ENCODE results near the gene DPYSL4. TPM values are rescaled to one million over a fixed set of nuclear protein-coding genes. Genes with fewer than 3 reads are reported as not detected.

The DPYSL4 gene
- total and polyA plus RNA-seq, 3 experiments from 2014 or later = 3.2 to 3.3 TPM; not detected in 1

DNA sequence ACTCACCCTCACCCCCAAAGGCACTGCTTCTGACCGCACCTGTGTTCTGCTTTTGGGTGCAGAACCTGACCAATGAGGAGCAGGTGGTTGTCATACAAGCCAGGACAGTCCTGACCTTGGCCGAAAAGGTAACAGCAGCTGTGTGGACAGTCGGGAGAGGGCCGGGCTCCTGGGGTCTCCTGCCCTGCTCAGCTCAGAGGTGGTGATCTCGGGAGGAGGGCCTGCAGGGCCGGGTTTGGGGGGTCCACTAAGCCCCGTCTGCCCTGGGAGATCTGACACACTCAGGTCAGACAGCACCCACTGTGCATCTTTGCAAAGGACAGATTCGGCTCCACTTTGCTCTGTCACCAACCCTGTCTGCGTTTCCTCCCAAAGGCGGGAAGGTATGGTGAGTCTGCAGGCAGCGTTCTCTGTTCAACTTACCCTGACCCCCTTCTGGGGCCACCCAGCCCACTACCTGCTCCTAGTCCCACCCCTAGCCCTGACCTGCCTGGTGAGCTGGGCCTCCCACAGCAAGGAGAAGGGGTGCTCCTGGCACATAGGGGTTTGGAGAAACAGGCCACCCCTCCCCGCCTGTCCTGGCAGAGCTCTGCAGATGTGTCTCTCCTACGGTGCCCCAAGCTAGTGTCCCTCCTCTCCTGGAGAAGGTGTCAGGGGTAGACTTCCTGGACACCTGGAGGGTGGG lies 33.7 kb upstream of the DPYSL4 start:
- no peaks in the 10 kb centered on the region for H3K9me3 Mint-ChIP-seq
- CTCF ChIA-PET = interaction anchor here (1.4 kb wide), 1 partner anchor 10 kb away, joined by 3 read pairs; no protein-coding TSS in a partner anchor
- Histone ChIP-seq H3K9me3 (ENCODE audit: low read length) (no peaks in the 10 kb centered on the region), H3K27me3 (ENCODE audit: insufficient read depth, low read length, poor library complexity, severe bottlenecking) (no peaks in the 10 kb centered on the region), H3K4me3 (ENCODE audit: low read length) (no peak overlapping the region), H3K4me1 (ENCODE audit: insufficient read depth, low read length) (peaks cover under 1% of the 10 kb centered on the region), H3K27ac (ENCODE audit: low read depth, low read length) (no peak overlapping the region), H3K36me3 (ENCODE audit: insufficient read depth, low read length) (no peaks in the 10 kb centered on the region)
- H3K36me3 Mint-ChIP-seq = no peaks in the 10 kb centered on the region
- H3K27me3 Mint-ChIP-seq = no peaks in the 10 kb centered on the region
- no peak overlapping the region for H3K27ac Mint-ChIP-seq
- peaks cover 3 to 6% (median 6%) of the 10 kb centered on the region in 3 donors for H3K4me1 Mint-ChIP-seq
- POLR2A ChIA-PET = no interaction called here
- H3K4me3 Mint-ChIP-seq = no peak overlapping the region
- no peak for DNase-seq

DNA sequence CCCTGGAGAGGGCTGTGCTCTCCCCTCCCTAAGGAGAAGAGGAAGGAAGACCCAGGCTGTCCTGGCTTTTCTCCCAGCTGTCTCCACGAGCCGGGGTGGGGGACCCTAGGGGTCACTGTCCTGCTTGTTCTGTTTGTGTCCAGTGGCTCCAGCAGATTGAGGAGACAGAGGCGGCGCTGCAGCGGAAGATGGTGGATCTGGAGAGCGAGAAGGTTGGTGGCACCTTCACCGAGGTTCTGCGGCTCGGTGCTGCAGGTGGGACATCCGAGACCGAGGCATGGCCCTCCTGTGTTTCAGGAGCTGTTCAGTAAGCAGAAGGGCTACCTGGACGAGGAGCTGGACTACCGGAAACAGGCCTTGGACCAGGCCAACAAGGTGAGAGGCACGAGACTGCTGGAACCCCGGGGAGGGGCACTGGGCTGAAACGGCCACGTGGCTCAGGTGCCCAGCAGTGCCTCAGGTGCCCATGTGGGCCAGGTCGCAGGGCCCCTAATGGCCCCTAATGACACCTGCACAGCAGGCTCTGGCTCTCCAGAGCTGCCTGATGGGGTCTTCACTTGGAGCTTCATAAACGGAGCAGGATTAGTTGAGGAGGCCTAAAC lies 33.0 kb upstream of the DPYSL4 start:
- no peaks in the 10 kb centered on the region for H3K36me3 Mint-ChIP-seq
- no peaks in the 10 kb centered on the region for H3K27me3 ChIP-seq (ENCODE audit: insufficient read depth, low read length, poor library complexity, severe bottlenecking)
- no peaks in the 10 kb centered on the region for H3K9me3 ChIP-seq (ENCODE audit: low read length)
- no peak overlapping the region for H3K4me3 Mint-ChIP-seq
- H3K27ac ChIP-seq (ENCODE audit: low read depth, low read length) = no peak overlapping the region
- DNase-seq = no peak
- H3K27ac Mint-ChIP-seq = no peak overlapping the region
- no peaks in the 10 kb centered on the region for H3K36me3 ChIP-seq (ENCODE audit: insufficient read depth, low read length)
- peaks cover 0 to 4% (median 3%) of the 10 kb centered on the region in 5 donors for H3K9me3 Mint-ChIP-seq
- ChIA-PET CTCF (interaction anchor here (1.4 kb wide), 1 partner anchor 11 kb away, joined by 3 read pairs; no protein-coding TSS in a partner anchor), POLR2A (no interaction called here)
- H3K4me3 ChIP-seq (ENCODE audit: low read length) = no peak overlapping the region
- no peaks in the 10 kb centered on the region for H3K27me3 Mint-ChIP-seq
- peaks cover 7 to 10% (median 10%) of the 10 kb centered on the region in 3 donors for H3K4me1 Mint-ChIP-seq
- peaks cover 5% of the 10 kb centered on the region for H3K4me1 ChIP-seq (ENCODE audit: insufficient read depth, low read length)

DNA sequence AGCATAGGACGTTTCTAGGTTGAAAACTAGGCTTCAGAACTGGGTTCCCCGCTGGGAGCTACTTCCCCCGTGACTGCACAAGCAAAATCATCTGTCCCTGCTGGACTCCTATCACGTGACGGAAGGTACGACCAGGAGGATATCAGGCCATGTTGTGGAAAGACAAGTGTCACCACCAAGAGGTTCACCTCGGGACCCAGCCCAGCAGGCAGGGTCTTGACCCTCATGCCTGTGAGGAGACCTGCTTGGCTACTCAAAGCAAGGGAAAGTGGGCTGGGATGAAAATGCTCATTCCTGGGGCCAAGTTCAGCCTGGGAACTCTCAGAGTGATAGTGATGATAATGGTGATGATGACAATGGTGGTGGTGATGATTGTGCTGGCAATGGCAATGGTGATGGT lies 32.3 kb upstream of the DPYSL4 start:
- ChIA-PET POLR2A (no interaction called here), CTCF (interaction anchor here (1.4 kb wide), 1 partner anchor 12 kb away, joined by 3 read pairs; no protein-coding TSS in a partner anchor)
- no peaks in the 10 kb centered on the region for H3K27me3 Mint-ChIP-seq
- H3K27ac Mint-ChIP-seq = no peak overlapping the region
- Histone ChIP-seq H3K36me3 (ENCODE audit: insufficient read depth, low read length) (no peaks in the 10 kb centered on the region), H3K27ac (ENCODE audit: low read depth, low read length) (no peak overlapping the region), H3K4me3 (ENCODE audit: low read length) (no peak overlapping the region), H3K9me3 (ENCODE audit: low read length) (no peaks in the 10 kb centered on the region), H3K4me1 (ENCODE audit: insufficient read depth, low read length) (peaks cover 12% of the 10 kb centered on the region), H3K27me3 (ENCODE audit: insufficient read depth, low read length, poor library complexity, severe bottlenecking) (no peaks in the 10 kb centered on the region)
- peaks cover 12 to 18% (median 16%) of the 10 kb centered on the region in 3 donors for H3K4me1 Mint-ChIP-seq
- DNase-seq = no peak
- H3K9me3 Mint-ChIP-seq = peaks cover 0 to 9% (median 3%) of the 10 kb centered on the region in 5 donors
- H3K4me3 Mint-ChIP-seq = no peak overlapping the region
- H3K36me3 Mint-ChIP-seq = no peaks in the 10 kb centered on the region

DNA sequence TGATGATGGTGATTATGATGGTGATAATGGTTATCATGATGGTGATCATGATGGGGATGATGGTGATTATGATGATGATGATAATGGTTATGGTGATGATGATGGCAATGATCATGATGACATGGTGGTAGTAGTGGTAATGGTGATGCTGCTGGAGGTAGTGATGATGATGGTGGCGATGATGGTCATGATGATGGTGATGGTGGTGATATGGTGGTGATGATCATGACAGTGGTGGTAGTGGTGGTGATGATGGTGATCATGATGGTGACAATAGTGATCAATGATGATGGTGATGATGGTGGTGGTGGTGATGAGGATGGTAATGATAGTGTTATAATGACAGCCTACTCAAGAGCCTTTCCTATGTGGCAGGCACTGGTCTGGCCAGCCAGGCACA lies 31.8 kb upstream of the DPYSL4 start:
- Histone ChIP-seq H3K4me3 (ENCODE audit: low read length) (no peak overlapping the region), H3K36me3 (ENCODE audit: insufficient read depth, low read length) (no peaks in the 10 kb centered on the region), H3K9me3 (ENCODE audit: low read length) (no peaks in the 10 kb centered on the region), H3K27ac (ENCODE audit: low read depth, low read length) (no peak overlapping the region), H3K4me1 (ENCODE audit: insufficient read depth, low read length) (peaks cover 16% of the 10 kb centered on the region), H3K27me3 (ENCODE audit: insufficient read depth, low read length, poor library complexity, severe bottlenecking) (no peaks in the 10 kb centered on the region)
- peaks cover 0 to 13% (median 3%) of the 10 kb centered on the region in 5 donors for H3K9me3 Mint-ChIP-seq
- no peaks in the 10 kb centered on the region for H3K36me3 Mint-ChIP-seq
- peaks cover 12 to 22% (median 17%) of the 10 kb centered on the region in 3 donors for H3K4me1 Mint-ChIP-seq
- POLR2A ChIA-PET = no interaction called here
- H3K27me3 Mint-ChIP-seq = no peaks in the 10 kb centered on the region
- CTCF ChIA-PET = no interaction called here
- no peak overlapping the region for H3K4me3 Mint-ChIP-seq
- no peak for DNase-seq
- no peak overlapping the region for H3K27ac Mint-ChIP-seq

DNA sequence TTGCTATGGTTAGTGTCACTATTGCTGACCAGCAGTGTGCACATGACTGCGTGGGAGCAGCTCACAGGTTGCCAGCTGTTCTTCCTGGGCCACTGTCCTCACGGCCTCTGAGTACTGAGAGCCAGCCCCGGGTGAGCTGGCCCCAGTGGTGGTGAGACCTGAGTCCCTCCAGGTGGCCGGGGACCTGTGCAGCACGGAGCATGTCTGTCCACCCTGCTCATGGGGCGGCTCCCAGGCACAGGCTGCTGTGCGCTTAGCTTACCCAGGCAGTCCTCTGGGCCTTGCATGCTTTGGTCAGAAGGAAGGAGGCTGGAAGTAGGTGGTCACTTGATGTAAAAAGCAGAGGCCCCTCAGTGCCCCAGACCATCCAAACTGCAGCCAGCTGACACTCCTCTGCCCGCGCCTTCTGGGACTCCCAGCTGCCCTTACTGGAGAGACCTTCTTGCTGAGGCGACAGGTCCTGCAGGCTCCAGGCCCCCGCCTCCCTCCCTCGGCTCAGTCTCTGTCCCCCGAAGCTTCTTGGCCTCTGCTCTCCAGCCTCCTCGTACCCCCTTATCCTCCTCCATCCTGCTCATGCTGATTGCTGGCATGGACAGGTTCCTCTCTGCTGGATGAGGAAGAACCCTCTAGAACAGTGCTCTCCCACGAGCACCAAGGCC lies 30.9 kb upstream of the DPYSL4 start:
- Mint-ChIP-seq H3K36me3 (no peaks in the 10 kb centered on the region), H3K4me1 (peaks cover 12 to 23% (median 17%) of the 10 kb centered on the region in 3 donors), H3K9me3 (peaks cover 0 to 13% (median 3%) of the 10 kb centered on the region in 5 donors), H3K27me3 (no peaks in the 10 kb centered on the region), H3K4me3 (no peak overlapping the region), H3K27ac (peak overlapping the region in 4 of 8 donors; percentile 18 to 72 (median 34))
- no peak overlapping the region for H3K4me3 ChIP-seq (ENCODE audit: low read length)
- no peak overlapping the region for H3K27ac ChIP-seq (ENCODE audit: low read depth, low read length)
- DNase-seq = no peak
- no peaks in the 10 kb centered on the region for H3K9me3 ChIP-seq (ENCODE audit: low read length)
- H3K27me3 ChIP-seq (ENCODE audit: insufficient read depth, low read length, poor library complexity, severe bottlenecking) = no peaks in the 10 kb centered on the region
- ChIA-PET CTCF (no interaction called here), POLR2A (no interaction called here)
- peaks cover 16% of the 10 kb centered on the region for H3K4me1 ChIP-seq (ENCODE audit: insufficient read depth, low read length)
- H3K36me3 ChIP-seq (ENCODE audit: insufficient read depth, low read length) = no peaks in the 10 kb centered on the region

DNA sequence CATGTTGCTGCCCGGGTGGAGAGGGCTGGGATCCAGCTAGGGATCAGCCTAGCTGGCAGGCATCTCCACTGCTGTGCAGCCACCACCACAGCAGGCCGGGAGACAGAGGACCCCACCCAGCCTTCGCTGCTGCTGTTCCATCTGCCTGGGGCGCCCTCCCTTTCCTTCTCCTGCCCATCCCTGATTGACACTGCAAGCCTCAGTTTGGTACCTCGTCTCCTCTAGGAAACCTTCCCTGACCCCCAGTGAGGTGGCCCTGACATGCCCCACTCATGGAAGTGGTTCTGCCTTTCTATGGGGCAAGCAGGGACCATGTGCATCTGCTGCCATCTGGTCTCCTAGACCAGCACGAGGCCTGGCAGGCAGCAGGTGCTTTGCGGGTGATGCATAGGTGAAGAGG lies 30.4 kb upstream of the DPYSL4 start:
- Mint-ChIP-seq H3K27ac (peak overlapping the region in 5 of 8 donors; percentile 9 to 87 (median 72)), H3K4me1 (peaks cover 12 to 23% (median 17%) of the 10 kb centered on the region in 3 donors), H3K9me3 (peaks cover 0 to 18% (median 3%) of the 10 kb centered on the region in 5 donors), H3K36me3 (no peaks in the 10 kb centered on the region), H3K4me3 (no peak overlapping the region), H3K27me3 (no peaks in the 10 kb centered on the region)
- POLR2A ChIA-PET = no interaction called here
- H3K27ac ChIP-seq (ENCODE audit: low read depth, low read length) = no peak overlapping the region
- no peaks in the 10 kb centered on the region for H3K9me3 ChIP-seq (ENCODE audit: low read length)
- no peaks in the 10 kb centered on the region for H3K36me3 ChIP-seq (ENCODE audit: insufficient read depth, low read length)
- CTCF ChIA-PET = no interaction called here
- DNase-seq = no peak
- H3K4me1 ChIP-seq (ENCODE audit: insufficient read depth, low read length) = peaks cover 16% of the 10 kb centered on the region
- no peaks in the 10 kb centered on the region for H3K27me3 ChIP-seq (ENCODE audit: insufficient read depth, low read length, poor library complexity, severe bottlenecking)
- H3K4me3 ChIP-seq (ENCODE audit: low read length) = no peak overlapping the region

DNA sequence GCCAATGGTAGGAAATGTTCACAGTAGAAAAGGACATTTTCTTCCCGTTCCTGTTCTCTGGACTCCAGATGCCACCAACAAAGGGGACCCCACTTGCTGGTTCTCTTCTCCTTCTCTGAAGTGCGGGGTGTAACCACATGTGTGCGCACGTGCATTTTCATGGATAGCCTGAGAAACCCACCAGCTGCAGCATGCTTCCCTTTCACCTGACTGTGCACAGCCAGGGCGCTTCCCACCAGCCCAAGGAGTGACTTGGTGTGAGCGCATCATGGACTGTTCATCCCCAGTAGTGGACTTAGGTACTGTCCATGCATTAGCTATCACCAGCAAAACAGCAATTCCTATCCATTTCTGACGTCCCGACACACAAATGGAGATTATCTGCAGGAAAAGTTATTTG lies 29.6 kb upstream of the DPYSL4 start:
- H3K9me3 Mint-ChIP-seq = peaks cover 0 to 22% (median 7%) of the 10 kb centered on the region in 5 donors
- Histone ChIP-seq H3K27me3 (ENCODE audit: insufficient read depth, low read length, poor library complexity, severe bottlenecking) (no peaks in the 10 kb centered on the region), H3K9me3 (ENCODE audit: low read length) (no peaks in the 10 kb centered on the region), H3K4me3 (ENCODE audit: low read length) (no peak overlapping the region), H3K27ac (ENCODE audit: low read depth, low read length) (no peak overlapping the region), H3K36me3 (ENCODE audit: insufficient read depth, low read length) (no peaks in the 10 kb centered on the region), H3K4me1 (ENCODE audit: insufficient read depth, low read length) (peaks cover 21% of the 10 kb centered on the region)
- H3K4me1 Mint-ChIP-seq = peaks cover 16 to 28% (median 22%) of the 10 kb centered on the region in 3 donors
- no peak overlapping the region for H3K4me3 Mint-ChIP-seq
- POLR2A ChIA-PET = no interaction called here
- H3K36me3 Mint-ChIP-seq = no peaks in the 10 kb centered on the region
- no peaks in the 10 kb centered on the region for H3K27me3 Mint-ChIP-seq
- CTCF ChIA-PET = no interaction called here
- no peak for DNase-seq
- peak overlapping the region in 4 of 8 donors; percentile 42 to 95 (median 65) for H3K27ac Mint-ChIP-seq
